Stimulated activated CD4-positive, alpha-beta T cell treated with anti-CD3 and anti-CD28 coated beads, Interleukin-4, amount 100 ng/mL, for 24 hours (primary cell): ENCODE results near the gene FBXW9.
"Not testable (repeated sequence)": the region's sequence is repeated elsewhere in the genome, so short reads cannot be mapped to it uniquely, and the experiment has no call there.

Source experiments
- DNase-seq: peaks from one replicate; pipeline ENCODE4 v3.0.0-alpha.2; 2020

Gene FBXW9

DNA sequence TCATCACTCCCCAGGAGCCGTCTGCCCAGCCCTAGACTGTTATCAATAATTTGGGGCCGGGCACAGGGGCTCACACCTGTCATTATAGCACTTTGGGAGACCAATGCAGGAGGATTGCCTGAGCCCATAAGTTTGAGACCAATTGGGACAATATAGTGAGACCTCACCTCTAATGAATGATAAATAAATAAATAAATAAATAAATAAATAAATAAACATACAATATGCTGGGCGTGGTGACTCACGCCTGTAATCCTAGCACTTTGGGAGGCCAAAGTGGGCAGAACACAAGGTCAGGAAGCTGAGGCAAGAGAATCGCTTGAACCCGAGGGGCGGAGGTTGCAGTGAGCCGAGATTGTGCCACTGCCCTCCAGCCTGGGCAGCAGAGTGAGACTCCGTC lies 16.9 kb upstream of the FBXW9 start:
- DNase-seq, result not testable (repeated sequence)

DNA sequence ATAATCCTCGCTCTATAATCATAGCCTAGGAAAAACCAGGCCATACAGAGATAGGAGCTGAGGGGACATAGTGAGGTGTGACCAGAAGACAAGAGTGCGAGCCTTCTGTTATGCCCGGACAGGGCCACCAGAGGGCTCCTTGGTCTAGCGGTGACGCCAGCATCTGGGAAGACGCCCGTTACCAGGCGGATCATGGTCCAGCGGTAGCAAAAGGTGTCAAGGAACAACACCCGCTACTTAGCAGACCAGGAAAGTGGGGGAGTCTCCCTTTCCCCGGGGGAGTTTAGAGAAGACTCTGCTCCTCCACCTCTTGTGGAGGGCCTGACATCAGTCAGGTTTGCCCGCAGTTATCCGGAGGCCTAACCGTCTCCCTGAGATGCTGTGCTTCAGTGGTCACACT lies 15.6 kb upstream of the FBXW9 start:
- DNase-seq, result not testable (repeated sequence)

DNA sequence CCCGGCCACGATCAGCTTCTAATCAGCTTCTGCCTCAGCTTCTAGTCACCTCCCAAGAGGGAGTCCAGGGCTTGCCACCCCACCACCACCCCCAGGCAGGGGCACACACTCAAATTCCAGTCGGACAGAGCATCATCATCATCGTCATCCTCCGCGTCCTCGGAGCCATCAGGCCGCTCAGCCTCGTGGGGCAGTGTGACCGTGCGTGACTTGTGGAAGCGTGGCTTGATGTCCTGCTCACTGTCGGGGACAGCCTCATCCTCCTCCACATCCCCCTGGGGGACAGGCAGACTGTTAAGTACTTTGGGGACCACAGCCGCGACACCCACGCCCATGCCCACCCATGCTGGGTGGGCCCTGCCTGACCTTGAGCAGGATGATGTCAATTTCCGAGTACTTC lies 14.8 kb upstream of the FBXW9 start:
- DNase-seq, result no peak

DNA sequence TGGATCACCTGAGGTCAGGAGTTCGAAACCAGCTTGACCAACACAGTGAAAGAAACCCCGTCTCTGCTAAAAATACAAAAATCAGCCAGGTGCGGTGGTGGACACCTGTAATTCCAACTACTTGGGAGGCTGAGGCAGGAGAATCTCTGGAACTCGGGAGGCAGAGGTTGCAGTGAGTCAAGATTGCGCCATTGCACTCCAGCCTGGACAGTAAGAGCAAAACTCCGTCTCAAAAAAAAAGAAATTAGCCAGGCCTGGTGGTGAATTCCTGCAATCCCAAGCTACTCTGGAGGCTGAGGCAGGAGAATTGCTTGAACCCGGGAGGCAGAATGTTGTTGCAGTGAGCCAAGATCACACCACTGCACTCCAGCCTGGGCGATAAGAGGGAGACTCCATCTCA lies 12.2 kb upstream of the FBXW9 start:
- no peak for DNase-seq

DNA sequence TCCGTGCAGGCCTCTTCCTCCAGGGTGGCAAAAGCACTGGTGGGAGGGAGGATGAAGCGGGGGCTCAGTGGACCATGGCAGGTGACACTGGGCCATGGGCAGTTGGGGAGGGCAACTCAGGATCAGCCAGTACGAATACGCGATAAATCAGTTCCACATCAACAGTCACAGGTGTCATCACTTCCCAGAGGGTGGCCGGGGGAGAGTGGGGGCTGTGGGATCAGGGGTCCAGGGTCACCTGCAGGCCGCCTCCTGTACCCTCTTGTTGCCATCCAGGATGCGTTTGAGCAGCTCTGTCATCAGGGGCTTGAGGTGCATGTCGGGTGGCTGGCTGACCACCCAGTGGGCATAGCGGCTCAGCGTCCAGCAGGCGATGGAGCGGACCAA lies 9.9 kb upstream of the FBXW9 start:
- DNase-seq, result no peak

DNA sequence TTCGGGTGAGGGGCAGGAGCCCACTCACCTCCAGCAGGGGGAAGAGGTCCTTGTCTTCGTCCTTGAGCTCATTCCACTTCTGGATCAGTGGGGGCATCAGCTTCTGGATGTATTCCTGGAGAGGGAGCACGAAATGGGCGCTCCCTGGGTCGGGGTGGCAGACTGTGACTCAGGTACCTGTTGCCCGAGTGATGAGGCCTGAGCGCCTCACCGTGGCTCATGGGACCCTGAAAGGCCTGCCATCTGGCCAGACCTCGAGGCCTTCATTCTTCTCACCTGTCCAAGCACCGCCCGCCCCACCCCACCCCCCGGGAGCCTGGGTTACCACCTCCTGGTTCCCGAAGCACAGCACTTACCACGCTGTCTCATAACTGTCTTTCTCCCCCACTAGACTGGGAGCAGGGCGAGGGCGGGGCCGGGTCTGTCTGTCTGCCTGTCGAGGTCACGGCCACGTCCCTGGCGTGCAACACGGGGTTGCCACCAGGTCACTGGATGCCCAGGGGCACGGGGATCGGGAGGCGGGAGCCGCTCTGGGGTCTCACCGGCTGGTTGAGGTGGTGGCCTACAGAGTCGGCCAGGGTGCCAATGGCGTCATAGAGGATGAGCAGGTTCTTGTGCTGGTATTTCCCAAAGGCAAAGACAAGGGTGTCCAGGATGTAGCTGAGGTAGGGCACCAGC lies 9.4 kb upstream of the FBXW9 start:
- no peak for DNase-seq

DNA sequence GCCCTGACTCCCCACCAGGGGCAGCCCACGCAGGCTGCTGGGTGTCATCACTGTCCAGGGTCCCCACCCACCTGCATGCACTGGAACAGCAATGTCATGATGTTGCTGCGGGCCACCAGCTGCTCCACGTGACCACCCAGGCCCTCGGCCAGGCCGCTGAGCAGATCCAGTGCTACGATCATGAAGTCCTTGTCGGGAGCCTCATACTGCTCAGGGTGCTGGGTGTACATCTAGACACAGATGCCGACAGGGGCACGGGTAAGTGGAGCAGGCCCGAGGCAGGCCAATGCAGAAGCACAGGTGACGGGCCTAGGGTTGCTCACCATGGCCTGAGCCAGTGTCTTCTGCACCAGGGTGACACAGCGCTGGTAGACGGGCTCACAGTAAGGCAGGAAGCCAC lies 8.7 kb upstream of the FBXW9 start:
- no peak for DNase-seq

DNA sequence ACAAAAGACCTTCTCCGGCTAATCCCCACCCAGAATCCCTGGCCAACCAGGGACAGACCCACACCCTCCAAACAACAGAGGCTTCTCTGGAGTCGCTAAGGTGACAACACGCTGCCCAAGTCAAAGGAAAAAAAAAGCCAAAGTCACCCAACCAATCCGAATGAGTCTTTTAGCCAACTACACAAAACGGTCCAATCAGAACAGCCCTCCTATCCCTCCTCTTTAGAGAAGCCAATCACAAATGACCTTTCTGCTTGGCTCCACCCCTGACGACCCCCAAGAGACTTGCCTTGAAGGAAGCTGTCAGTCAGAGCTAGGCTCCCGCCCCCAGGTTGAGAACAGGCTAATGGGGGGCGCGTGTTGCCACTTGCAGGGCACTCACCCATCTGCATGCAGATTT lies 6.6 kb upstream of the FBXW9 start:
- DNase-seq, result peak; percentile 14

DNA sequence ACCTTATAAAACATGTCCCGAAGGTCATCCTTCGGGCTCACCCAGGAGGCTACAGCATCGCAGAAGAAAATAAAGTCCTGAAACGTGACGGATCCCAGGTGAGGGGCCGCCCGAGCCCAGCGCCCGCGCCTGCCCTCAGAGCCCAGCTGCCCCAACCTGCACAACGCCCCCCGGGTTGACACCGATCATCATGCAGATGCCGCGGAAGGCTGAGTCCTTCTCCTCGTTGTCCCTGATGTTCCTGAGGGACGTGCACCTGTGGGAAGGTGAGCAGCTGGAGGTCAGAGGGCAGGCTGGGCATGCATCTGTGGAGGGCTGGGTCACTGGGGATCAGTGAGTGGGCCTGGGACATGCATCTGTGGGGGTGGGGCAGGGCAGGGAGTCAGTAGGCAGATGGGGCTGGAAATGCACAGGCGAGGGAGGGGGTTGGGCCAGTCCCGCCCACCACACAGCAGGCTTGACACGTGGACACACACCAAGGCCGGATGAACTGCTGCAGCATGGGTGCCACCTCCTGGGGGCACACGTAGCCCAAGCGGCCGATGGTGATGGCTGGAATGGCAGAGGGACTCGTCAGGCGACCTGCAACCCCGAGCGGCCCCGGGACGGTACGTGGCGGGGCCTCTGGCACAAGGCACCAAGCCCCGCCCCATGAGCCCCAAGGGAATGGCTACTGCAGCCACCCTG lies 5.3 kb upstream of the FBXW9 start:
- no peak for DNase-seq

DNA sequence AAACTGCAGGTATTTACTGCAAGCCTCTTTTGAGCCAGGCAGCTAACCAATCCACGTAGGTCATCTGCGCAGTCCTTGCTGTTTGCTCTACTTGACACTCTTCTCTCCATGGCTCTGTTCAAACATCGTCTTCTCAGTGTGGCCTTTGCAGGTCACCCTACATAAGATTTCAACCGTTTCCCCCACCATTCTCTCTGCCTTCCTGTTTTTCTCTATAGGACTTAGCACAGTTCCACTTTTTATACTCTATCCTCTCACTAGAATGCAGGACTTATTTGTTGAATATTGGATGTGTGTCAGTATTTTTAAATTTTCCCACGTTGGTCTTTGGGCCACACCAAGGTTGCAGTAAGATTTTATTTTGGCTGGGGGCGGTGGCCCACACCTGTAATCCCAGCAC lies 1.7 kb upstream of the FBXW9 start:
- DNase-seq, result no peak

DNA sequence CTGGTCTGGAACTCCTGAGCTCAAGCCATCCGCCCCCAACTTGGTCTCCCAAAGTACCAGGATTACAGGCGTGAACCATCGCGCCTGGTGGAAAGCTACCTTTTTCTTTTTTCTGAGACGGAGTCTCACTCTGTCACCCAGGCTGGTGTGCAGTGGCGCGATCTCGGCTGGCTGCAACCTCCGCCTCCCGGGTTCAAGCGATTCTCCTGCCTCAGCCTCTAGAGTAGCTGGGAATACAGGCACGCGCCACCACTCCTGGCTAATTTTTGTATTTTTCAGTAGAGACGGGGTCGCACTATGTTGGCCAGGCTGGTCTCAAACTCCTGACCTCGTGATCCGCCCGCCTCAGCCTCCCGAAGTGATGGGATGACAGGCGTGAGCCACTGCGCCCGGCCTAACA lies 994 bp upstream of the FBXW9 start:
- DNase-seq, result not testable (repeated sequence)

DNA sequence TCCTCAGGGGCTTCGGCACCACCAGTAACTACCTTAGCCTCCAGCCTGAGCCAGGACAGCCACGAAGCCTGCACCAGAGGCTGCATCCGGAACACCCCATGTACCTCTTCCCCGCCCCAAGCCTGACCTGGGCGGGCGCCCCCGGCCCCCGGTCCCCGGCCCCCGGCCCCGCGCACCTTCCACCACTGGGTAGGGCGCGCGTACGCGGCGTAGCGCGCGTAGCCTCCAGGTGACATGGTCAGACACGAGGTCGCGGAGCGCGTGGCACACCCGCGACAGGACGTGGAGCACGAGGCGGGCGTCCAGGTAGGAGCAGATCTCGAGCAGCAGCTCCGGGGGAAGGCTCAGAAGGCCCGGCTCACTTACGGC lies 450 bp downstream of the FBXW9 start:
- DNase-seq, result no peak

DNA sequence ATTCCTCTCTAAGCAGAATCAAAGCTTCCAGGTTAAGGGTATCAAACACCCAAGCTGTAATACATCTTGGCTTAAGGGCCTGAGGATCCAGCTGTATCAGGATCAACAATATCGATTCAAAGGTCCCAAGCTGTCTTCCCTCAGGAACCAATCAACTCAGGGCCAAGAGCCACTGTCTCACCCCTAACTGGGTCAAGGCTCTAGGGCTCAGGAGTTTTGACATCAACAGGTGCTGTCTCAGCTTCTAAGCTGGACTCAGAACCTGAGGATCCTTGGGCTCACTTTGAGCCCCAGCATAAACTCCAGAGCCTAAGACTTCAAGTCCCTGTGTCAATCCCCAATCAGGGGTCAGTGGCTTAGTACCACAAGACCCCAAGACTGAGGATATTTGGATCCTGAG lies 917 bp downstream of the FBXW9 start:
- no peak for DNase-seq

DNA sequence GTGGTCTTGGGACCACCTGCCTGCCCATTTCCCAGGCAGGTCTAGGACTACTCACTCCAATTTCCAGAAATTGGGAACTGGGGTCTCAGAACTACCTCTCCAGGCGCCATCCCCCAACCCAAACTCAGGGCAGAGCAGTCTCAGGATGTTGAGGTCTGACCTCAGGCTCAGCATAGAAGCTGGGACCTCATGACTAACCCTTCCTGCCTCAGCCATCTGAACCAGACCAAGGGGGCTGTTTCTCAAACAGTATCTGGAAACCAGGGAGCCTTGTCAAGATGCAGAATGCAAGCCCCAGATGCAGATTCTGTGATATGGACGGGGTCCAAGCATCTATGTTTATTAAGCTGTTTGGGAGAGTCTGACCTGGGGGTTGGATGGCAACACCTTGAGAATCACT lies 1.3 kb downstream of the FBXW9 start:
- no peak for DNase-seq

DNA sequence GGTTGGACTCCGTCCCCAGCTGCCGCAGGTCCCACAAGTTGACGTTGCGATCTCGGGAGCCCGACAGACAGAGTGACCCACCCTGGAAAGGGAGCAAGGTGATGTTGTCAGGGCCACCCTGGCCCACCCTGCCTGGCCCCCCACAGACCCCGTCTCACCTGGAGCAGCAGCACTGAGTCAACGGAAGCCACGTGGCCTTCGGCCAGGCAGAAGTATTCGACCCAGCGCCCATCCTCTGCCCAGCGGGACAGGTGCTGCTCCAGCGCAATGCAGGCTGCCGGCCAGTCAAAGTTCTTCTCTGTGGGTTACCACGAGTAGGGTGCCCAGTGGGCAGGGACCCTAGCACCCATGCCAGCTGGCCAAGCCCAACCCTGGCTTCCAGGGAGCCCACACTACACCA lies 1.8 kb downstream of the FBXW9 start:
- DNase-seq, result no peak

DNA sequence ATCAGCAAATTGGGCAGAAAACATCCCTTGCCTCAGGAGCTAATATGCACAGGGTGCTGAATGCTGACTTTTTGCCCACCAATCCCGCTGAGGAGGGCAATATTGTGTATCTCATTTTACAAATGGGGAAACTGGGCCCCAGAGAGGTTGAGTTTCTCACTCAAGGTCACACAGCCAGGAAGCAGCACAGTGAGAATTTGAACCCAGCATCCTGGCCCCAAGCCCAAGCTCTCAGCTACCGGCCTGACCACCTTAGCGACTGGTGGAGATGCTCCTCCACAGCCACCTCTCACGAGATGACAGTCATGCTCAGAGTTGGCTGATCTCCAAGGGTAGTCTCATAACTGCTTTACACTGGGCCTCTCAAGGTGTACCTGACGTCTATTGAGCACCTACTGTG lies 3.5 kb downstream of the FBXW9 start:
- no peak for DNase-seq

DNA sequence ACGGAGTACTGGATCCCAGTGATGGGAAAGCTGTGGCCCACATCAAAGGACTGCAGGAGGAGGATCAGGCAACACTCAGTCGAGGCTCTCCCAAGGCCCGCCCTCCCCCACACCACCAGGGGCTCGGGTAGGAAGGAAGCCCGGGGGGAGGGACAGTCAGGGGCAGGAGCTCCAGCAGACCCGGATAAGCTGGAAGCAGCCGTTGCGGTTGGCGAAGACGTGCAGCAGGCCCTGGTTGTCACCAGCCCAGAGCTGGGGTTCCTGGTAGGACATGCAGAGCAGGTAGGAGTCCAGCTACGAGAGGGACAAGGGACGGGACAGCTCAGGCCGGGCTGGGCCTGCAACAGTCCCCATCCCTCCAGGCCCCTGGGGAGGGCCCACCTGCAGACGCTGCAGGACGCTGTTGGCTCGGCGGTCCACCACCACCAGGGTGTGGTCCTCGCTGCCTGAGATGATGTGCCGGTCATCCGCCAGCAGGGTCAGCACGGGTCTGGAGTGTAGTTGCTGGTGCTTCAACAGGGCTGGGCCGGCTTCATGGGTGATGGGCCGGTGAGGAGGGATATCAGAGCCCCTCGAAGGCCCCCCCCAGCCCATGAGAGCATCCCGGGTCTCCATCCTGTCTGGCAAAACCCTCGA lies 6.7 kb downstream of the FBXW9 start:
- no peak for DNase-seq

DNA sequence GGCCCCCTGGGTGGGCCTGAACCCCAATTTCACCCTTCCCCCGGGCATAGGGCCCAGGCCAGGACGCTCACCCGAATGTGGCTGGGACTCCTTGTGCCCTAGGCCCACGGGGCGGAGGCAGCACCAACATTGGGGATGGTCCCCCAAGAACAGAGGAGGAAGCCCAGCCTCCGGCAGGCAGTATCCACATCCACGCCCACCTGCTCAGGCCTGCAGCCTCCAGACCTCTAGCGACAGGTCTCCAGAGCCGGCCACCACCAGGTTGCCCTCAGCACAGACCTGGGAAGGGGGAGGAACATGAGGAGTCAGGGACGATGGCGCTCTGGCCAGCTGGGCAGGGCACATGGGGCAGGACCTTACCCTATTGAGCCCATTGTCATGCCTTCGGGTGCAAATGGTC lies 7.4 kb downstream of the FBXW9 start:
- no peak for DNase-seq

DNA sequence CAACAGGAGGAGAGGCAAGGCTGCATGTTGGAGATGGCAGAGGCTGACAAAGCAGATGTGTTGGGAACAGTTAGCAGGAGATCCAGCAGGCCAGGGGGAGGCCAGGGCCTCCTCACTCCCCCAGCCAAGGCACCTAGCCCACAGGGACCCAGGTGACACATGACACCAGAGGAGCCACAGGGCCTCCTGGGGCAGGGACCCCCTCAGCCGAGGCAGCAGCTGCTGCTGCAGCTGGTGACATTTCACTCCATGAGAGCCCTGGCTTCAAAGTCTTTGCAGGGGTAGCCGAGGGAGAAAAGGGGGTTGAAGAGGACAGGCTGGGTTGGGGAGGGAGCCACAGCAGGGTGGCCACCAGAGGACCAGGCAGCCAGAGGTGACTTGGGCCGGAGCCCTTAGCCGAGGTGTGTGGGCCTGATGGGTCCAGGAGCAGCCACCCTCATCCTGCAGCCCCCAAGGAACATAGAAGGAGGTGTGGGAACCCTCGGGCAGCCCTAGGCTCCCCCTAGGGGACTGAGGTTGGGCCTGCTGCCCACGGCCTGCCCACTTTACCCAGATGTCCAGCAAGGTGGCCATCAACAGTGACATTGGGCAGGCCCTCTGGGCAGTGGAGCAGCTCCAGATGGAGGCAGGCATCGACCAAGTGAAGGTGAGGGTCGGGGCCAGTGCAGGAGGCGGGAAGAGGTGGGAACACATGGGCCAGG lies 8.8 kb downstream of the FBXW9 start, which contains the start of gene GNG14:
Gene GNG14 (plus strand): TSS at position 503 of the 701 bp plus-strand sequence. CDS start 51 bp downstream, at position 554.
- DNase-seq, result no peak

DNA sequence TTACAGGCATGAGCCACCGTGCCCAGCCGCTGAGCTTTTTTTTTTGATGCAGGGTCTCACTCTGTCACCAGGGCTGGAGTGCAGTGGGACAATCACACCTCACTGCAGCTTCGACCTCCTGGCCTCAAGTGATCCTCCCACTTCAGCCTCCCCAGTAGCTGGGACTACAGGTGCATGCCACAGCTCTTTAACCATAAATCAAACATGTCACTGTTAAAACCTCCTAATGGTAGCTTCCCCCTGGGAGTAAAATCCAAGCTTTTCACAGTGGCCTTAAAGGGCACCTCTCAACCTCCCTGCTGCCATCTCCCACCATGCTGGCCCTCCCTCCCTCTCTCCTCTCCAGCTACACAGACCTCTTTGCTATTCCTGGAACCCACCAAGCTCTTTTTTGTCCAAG lies 10.6 kb downstream of the FBXW9 start:
- no peak for DNase-seq

DNA sequence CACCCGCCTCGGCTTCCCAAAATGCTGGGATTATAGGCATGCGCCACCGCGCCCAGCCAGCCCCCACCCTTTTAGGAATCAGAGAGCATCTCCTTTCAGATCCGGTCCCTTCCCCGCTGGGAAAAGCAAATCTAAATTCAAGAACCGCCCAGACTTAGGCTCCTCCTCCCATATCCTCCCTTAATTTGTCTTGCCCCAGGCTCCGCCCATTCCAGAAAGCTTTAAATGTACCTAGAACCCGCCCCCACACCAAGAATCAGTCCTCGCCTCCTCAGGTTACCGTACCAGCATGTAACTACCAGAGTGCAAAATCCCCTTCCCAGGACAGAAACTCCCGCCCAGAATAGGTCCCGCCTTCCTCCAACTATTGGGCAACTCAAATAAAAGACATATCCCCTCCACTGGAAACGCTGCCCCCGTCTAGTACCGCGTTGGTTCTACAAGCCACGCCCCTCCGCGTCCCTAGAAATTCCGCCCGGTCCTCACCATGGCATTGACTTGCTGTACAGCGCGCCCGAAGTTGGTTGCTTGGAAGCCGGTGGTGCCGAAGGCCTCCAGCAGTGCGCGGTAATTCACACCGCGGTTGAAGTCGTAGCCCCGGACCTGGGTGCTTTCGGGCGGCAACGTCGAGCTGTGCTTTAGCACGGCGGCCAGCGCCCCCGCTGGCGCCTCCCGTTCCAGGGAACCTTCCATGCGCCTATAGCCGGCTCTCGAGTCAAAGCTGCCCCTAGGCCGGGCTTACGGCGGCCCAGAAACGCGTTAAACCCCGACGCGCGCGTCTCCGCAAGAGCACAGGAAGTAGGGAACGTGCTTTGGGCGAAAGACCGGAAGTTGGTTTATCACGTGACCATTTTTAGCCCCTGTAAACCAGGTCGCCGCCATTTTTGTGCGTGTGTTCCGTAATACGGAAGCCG lies 15.1 kb downstream of the FBXW9 start, which contains the start of gene DHPS:
Gene DHPS (minus strand): TSS at position 807 of the 914 bp plus-strand sequence. CDS start 114 bp downstream, at position 693.
- peak; percentile 93 for DNase-seq

DNA sequence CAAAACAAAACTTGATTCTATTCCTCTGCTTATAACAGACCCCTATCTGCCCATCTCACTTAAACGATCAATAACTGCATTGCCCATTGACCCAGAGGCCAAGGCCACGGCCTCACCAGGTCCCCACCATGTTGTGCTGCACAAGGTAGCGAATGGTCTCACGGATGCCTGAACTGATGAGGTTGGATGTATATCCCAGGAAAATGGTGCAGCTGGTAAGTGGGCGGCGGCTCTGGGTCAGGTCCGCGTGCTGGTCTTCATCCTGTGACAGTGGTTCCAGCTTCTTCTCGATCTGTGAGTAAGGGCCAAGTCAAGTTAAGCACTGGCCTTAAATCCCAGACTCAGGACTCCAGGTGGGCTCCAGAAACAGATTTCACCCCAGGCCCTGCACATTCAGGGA lies 16.4 kb downstream of the FBXW9 start:
- no peak for DNase-seq

DNA sequence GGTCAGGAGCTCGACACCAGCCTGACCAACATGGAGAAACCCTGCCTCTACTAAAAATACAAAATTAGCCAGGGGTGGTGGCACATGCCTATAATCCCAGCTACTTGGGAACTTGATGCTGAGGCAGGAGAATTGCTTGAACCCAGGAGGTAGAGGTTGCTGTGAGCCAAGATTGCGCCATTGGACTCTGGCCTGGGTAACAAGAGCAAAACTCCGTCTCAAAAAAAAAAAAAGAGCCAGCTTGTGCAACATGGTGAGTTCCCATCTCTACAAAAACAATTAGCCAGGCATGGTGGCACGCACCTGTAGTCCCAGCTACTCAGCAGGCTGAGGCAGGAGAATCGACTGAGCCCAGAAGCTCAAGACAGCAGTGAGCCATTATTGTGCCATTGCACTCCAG lies 18.4 kb downstream of the FBXW9 start:
- DNase-seq, result not testable (repeated sequence)
